Measurements from ENCODE around the gene GLIS1.
A peak's percentile ranks its signal among the peaks of the same experiment; 100 is the strongest.

Gene GLIS1

GRCh38 chr1:53575955-53576320, 163.0 kb downstream of the GLIS1 start:
- DNase-seq = no peak

DNA sequence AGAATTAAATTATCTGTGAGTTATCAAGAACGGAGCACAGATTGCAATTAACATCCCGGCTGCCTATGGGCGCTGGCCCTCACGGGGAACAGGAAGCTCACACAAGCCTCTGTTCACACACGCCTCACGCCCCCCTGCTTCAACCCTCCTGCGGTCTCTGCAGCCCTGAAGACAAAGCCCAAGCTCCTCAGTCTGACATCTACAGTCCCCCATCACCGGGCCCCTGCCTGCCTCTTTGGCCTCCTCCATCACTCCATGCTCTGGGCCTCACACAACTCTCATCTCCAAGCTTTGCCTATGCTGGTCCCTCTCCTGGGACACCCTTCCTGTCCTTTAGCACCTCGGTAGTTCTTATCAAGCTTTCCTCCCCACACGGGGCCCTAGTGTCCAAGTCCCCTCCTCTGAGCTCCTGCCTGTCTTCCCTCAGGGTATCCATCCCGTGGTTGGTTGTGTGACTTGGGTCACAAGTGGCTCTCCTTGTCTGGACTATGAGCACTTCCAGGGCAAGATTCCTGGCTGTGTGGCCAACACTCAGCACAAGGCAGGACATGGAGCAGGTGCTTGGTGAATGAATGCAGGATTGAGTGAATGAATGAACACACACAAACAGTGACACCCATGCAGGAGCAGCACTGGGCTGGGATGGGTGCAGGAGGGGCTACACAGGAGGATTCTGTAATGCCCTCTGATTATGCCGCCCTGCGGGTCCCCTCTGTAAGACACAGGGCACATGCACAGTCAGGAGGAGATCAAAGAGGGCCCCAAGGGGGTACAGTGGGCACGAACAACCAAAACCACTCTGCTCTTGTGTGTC, 163.6 kb downstream of the GLIS1 start:
- no peak for DNase-seq

DNA sequence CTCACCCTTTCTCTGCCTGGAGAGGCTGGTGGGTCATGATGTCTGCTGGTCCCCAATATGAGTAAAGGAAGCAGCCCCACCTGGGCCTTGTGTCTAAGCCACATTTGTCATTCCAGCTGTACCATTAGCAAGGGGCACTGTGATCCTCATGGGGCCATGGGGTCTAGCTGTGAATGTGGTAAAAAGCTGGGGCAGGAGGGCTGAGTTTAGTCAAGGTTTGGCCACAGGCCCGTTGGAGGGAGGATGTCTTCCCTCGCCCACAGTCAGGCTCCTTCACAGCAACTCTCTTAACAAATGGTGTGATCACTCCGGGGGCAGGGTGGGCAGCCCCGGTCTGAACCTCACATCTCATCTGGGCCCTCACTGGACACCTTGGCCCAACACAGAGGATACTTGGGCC, 164.3 kb downstream of the GLIS1 start:
- no peak for DNase-seq

GRCh38 chr1:53573931-53574330, 165.0 kb downstream of the GLIS1 start:
- peak; percentile 73 for DNase-seq

GRCh38 chr1:53573522-53573921, 165.4 kb downstream of the GLIS1 start:
- DNase-seq = no peak

DNA sequence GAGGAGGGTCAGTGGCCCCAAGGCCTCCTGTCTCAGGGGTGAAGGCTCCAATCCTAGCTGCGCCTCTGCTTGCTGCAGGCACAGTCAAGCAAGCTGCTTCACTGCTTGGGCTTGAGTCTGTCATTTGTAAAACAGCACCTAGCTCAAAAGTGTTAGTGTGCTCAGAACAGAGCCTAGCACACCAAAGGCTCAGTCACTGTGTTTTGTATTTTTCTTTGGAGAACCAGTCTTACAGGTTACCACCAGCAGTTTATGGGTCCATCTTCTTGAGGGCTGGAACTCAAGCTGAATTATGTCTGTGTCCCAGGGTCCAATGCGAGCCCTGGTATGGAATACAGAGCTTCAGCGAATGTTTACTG, 166.2 kb downstream of the GLIS1 start:
- no peak for DNase-seq

GRCh38 chr1:53572065-53572814, 166.7 kb downstream of the GLIS1 start:
- peak; percentile 95 for DNase-seq

DNA sequence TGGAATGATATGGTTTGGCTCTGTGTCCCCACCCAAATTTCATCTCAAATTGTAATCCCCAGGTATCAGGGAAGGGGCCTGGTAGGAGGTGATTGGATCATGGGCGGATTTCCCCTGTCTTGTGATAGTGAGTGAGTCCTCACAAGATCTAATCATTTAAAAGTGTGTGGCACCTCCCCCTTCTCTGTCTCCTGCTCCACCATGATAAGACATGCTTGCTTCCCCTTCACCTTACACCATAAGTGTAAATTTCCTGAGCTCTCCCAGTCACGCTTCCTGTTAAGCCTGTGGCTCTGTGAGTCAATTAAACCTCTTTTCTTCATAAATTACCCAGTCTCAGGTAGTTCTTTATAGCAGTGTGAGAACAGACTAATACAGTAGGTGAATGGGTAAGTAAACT, 170.4 kb downstream of the GLIS1 start:
- DNase-seq = no peak

DNA sequence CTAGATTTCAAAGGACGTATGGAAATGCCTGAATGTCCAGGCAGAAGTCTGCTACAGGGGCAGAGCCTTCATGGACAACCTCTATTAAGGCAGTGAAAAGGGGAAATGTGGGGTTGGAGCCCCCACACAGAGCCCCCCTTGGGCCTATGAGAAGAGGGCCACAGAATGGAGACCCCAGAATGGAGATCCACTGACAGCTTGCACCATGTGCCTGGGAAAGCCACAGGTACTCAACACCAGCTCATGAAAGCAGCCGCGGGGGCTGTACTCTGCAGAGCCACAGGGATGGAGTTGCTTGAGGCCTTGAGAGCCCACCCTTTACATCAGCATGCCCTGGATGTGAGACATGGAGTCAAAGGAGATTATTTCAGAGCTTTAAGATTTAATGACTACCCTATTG, 171.1 kb downstream of the GLIS1 start:
- no peak for DNase-seq

- no peak for DNase-seq
Observed at GRCh38 chr1:53567450-53567849, 171.5 kb downstream of the GLIS1 start.

GRCh38 chr1:53563611-53564010, 175.4 kb downstream of the GLIS1 start:
- no peak for DNase-seq

DNA sequence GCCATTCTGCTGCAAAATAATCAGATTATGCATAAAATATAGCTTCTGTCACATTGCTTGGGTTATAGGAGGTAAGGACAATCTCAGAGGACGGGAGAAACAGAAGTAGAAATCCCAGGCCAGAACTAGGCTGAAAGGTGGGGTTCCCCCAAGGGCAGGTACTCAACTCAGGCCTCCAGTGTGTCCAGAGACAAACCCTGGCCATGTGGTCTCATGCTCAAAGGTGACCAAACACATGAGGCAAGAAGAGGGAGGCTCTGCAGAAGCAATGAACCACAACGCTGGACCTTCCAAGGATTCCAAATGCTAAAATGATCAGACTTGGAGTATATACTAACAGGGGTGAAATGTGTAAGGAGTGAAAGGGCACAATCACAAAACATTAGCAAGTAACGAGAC, 176.0 kb downstream of the GLIS1 start:
- no peak for DNase-seq

DNA sequence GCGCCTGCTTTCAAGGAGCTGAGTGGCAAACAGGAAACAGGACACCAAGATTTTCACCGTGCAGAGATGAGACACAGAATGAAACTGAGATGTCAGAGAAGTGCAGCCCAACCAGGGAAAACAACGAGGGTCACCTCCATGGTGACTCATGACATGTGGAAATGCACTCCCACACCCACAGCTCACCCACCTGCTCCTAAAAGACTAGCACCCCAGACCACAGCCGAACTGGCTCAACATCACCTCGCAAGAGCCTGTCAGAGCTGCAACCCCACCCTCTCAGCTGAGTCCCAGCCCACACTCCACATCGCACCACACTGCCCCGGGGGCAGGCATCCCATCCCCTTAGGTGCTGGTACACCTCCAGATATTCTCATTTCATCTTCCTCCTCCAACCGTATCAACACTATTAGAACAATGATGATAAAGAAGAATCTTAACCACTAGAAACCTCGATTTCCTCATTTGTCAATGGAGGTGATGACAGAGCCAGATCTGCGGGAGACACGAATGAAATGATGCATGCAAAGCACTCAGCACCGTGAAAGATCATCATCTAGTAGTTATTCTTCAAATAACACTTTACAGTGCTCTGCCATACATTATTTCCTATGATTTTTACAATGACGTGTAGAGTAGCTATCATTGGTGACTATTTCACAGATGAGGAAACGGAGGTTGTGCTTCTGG, 176.5 kb downstream of the GLIS1 start:
- DNase-seq = no peak

DNA sequence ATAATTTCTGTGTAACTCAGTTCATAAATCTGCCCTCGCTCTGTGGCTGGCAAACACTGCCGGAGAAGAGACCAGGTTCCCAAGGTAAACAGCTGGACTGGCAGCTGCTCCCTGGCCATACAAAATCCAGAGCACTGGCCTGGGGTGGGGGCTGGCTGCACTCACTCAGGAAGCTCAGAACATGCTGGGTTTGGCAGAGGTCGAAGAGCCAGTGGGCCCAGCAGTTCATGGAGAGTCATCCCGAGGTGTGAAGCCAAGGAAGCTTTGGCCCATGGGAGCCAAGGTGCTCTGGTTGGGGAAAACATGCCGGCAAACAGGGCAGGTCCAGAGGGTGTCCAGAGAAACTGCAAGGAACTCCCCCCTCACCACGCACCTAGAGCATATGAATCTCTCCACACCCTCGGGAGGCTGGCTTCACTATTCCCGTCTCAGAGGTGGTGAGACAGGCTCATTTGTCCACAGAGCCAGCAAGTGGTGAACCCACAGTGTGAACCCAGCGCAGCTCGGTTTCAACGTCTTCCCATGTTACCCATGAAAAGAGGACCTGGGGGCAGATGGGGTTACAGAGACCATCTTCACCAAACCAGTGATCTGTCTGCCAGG, 177.4 kb downstream of the GLIS1 start:
- no peak for DNase-seq

DNA sequence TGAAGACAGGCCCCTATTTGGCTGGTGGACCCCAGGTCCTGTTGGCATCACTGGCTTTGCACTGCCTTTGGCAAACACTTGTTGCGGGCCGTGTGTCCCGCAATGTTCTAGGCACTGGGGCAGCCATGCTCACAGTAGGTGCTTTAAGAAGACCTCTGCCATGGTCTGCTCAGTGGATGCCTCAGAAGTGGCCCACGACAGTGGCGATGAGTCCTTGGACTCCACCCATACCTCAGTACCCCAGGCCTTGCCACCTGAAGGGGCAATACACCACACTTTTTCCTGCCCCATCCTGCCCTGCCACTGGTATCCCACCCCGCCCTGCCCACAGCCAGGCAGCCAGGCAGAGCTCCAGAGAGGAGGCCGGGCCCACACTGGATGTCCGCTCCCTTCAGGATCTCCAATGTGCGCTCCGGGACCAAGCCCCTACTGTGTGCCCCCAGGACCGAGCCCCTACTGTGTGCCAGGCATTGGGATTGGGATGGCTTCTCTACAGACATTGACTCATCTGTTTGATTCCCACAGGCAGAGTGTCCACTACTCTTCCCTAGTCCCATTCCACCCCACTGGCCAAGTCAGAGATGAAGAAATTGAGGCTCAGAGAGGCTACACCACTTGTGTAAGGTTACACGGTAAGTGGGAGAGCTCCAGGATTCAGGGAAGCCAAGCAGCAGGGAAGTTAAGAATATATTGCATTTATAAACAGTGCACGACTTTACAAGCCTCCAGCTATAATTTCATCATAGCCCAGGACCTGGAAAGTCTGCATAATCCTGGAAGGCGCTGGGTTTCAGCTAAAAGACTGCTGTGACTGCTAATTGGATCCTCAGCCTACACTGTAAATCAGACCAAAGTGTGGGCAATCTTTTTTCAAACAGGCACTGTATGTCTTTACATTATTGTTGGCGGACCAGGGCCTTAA, 178.1 kb downstream of the GLIS1 start:
- no peak for DNase-seq

DNA sequence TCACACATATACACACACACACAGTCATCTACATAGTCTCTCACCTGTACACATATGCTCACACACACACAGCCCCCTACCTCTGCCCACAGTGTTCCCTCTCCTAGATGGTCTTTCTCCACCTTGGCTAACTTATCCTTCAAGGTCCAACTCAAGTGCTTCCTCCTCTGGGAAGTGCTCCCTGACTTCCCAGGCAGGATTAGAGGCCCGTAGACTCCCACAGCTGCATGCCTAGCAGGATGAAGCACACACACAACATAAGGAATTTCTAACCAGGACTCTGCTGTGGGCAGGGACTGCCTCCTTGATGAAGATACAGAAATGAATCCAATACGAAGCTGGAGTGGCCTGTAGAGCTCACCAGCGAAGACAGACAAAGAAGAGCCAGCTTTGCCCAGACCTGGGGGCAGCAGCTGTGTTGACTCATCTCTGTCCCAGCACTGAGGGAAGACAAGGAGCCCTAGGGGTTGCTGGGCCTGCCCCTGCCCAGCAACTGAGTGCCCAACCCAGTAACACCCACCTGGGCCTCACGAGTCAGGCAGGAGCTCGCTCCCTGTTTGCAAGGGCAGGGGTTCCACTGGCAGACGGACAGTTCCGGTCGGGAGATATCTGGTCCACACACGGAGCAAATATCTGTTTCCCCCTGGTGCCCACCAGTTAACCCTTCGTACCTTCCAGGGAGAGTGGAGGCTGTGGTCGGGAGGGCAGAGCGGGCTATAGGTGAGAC, 178.9 kb downstream of the GLIS1 start:
- DNase-seq = no peak

- no peak for DNase-seq
Observed at GRCh38 chr1:53559391-53559815, 179.6 kb downstream of the GLIS1 start.

GRCh38 chr1:53558739-53559315, 180.1 kb downstream of the GLIS1 start:
- DNase-seq = no peak

GRCh38 chr1:53557830-53558738, 180.9 kb downstream of the GLIS1 start:
- DNase-seq = no peak

DNA sequence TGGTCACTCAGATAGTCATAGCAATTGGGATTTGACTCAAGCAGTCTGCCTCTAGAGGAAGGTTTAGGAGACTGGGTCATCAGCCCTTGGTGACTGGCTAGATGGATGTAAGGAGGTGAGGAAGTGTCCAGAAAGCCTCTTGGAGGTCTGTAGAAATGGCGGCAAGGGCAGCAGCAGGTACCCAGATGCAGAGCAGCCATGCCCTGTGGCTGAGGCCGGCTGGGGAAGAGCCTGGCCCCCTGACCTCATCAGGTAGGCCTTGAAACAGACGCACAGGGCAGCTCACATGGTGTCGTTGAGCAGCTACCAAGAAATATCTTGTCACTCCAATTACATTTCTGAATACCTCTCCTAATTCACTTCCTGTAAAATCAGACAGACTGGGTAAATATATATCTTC, 181.6 kb downstream of the GLIS1 start:
- DNase-seq = no peak

Measured in NCI-H1694 (cell line).